HG02840 (cell line): Measurements from ENCODE around the gene CHL1.

ENCODE experiments used
- ATAC-seq: cut with Tn5 transposase; IDR thresholded peaks from one replicate; pipeline ENCODE4 v1.9.1; 2021; ENCODE audit warnings: mild to moderate bottlenecking, moderate library complexity, moderate number of reproducible peaks; ENCODE audit not compliant: unreplicated experiment, low FRiP score

Gene CHL1

DNA sequence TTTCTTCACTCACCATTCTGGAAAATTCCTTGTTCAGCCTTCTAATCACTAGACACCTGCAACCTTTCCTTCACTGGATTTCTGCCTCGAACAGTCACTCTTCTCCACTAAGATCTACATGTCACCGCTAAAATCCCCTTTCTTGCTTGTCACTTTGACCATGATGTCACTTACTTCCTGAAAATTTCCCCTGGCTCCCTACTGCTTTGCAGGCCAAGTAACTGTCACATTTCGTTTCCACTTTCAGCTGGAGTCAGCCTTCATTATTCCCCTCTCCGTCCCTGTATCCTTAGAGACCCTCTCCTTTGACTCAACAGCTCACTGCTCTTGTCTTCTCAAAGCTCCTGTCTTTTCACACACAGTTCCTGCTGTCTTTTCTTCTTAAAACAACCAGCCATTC lies 15.9 kb downstream of the CHL1 start:
- ATAC-seq, result peak; percentile 83

DNA sequence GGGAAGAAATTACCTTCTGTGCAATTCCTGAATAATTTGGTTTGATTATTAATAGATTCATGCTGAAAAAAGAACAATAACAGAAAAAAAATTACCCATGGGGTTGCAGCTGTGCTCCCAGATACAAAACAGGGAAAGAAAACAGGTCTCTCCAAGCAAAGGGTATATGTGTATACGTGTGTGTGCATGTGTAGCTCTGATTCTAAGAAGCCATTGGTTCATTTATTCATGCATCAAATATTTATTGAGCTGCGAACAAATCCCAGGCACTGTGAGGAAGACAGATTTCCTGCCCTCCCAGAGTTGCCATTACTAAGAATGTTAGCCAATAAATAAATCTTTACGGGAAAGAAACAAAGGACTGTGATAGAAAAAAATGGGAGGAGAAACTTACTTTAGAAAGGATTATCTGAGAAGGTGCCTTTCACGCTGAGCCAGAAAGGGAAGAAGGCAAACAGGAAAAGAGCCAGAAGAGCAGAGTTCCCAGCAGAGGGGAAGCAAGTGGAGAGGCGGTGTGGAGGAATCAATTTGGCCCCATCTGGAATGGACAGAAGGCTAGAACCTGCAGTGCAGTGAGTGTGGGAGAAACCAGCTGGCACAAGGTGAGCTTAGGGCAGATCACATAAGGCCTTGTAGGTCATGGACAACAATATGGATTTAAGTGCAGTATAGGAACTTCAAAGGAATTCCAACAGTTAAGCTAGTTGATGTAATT lies 20.7 kb downstream of the CHL1 start:
- no peak for ATAC-seq

DNA sequence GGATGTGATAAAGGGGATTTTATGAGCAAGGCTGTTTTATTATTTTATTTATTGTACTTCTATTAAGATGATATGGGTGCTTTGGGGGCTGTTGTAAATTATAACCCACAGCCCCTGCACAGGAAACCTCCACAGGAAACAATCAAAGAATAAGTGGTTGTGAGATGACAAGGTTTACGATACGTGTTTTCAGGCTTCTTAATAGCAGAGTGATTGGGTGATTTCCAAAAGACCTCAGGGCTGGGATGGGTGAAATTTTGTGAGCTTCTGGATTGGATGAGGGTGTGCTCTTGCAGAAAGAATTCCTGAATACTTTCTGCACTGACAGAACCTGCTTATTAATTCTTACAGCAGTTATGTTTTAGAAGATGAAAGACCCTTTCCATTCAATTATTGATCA lies 21.4 kb downstream of the CHL1 start:
- ATAC-seq, result no peak

DNA sequence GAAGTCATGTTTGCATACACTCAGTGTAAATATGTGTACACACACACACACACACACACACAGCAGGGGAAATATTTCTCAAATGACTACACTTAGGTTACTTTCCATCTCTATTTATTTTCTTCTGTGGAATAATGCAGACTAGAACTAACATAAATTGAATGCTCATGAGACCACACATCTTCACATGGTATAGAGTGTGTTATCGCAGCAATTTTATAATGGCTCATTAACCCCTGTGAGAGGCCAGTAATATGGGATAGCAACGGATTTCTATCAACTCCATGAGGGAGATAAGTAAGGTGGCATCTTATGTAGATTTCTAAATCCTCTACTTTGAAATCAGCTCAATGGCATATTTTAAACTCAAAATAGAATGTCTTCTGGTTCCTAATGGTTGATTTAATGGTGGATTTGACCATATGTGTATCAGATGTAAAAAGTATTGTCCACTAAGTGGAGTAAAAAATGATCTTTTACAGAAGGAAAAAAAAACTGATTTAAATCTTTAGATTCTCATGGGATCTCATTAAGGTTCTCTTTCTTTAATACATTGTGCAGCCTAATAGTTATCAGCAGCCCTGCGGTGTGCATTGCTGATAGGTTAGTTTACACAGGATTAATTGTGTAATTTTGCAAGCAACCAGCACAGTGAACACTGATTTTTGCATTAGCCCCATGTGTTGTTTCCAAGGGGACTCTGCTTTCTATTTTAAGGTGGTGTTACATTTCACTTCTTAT lies 32.0 kb downstream of the CHL1 start:
- ATAC-seq, result no peak

DNA sequence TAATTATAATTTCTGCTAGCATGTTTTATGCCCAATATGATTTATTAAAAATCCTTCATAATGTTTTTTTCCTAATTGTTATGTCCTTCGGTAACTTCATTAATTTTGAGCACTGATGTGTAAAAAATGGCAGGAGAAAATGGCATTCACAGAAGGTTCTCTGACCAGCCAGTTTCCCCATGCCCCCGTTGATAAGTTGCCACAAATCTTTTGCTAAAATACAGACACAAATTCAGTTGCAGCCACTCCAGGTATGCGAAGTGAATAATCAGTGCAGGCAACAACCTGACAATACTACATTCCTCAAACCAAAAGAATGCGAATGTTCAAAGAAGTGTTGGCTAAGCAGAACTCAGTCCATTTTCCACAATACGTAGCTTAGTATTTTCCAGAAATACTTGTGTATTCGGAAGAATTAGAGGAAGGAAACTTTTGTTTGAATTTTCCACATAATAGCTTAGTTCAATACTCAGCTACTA lies 32.7 kb downstream of the CHL1 start:
- ATAC-seq, result no peak

DNA sequence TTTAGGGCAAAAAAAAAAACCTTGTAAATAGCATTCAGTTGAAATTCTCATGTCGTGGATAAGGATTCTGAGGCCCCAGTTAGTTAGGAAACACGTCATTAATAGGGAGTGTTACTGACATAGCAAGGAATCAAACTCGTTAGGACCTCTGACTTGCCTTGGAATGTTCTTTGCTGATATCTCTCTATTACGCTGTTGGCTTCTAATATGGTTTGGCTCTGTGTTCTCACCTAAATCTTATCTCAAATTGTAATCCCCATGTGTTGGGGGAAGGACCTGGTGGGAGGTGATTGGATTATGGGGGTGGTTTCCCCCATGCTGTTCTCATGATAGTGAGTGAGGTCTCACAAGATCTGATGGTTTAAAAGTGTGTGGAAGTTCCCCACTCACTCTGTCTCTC lies 40.3 kb downstream of the CHL1 start:
- no peak for ATAC-seq

DNA sequence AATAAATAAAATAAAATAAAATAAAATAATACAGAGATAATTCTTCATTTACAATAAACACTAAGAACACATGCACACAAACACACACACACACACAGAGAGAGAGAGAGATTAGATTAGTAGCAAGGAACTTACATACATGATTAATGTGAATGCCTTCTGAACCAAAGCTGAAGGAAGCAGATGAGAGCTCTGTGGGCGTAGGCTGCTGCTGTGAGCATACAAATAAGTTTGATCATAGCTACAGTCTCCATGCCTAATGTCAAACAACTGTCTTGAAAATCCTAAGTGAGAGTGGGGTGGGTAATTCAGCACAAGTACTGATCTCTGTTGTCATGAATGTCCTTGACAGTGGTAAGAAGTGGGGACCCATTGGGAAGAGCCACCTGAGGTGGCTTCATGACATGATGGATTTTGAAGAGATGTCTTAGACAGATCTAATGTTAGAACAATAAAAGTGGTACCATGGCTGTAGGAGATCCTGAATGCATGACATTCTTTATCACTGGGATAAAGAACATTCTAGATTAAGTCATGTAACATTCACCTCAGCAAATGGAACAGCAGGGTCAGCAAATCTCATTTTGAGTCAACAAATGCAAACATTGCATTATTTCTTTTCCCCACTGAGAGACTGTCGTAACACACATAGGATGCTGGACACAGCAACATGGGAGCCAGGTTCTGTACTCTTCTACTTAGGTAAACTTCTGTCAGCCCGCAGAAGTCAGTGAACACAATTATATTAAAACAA lies 46.2 kb downstream of the CHL1 start:
- no peak for ATAC-seq

DNA sequence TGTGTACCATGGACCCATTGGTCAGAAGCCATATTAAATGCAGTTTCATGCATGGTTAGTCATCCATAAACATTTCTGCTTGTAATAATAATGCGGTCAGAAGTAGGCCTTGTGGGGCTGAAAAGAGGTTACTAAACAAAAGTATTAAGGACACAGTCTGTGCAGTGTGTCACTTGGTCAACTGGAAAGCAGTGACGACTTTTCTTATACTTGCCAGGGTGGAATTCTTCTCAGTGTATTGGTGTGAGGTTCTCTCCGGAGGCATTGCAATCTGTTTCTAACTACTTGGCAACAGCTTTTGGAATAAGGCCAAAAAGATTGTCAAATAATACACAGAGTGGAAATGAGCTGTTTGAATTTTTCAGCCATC lies 46.8 kb downstream of the CHL1 start:
- ATAC-seq, result no peak

DNA sequence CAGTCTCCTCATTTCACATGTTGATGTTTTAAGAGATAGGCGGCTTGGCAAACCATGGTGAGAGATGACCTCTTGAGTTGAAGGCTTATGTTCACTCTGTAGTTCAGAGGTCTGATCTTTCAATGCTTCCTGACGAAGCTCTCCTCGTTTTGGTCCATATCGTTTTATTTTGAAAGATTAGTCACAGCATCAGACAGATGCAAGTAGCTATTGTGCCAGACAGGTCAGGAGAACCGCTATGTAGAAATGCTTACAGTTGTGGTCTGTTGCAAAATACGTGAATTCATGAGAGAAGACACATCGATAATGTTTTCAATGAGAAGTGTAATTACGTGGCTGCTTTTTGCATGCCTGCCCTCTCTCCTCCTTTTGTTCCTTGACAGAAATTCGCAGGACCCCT lies 47.5 kb downstream of the CHL1 start:
- no peak for ATAC-seq

DNA sequence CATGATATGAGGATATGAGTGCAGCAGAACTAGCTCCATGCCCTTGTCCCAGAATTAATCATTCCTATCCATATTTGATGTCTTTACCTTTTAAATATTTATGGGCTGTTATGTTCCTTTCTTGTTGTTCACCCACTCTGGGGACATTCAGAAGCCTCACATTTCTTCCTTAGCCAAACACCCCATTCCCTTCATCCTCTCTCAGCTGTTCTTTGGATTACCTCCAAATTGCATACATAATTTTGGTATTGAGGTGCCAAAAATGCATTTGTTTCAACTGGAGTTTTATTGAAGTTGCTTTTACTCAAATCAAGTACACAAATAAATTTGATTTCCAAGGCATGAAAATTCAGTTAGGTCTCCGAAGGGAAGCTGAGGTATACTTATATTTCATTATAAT lies 51.4 kb downstream of the CHL1 start:
- no peak for ATAC-seq

DNA sequence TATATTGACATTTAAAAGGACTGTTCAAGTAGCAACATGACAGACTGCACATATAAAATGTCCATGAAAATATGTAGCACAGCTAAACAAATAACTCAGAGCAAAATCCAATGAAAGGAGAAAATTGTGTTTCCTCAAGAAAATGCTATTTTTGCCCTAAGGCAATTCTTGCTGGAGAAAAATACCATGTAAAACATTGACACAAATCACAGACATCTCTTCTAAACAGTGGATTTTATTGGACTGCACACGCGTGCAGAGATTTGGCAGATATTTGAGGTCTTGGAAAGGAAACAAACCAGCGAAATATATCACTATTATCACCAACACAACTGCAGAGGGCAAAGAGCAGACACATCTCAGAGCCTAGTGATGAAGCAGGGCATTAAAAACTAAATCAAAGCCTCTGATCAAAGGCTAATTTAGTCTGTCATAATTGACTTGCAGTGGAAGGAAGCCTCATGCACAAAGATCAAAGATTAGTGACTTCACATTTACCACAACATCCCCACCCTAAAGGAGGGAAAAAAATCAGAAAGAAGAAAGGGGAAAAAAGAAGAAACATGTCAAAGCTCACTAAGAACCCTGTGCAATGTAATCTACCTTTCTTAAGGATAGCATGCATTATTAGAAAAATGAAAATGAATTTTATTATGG lies 52.4 kb downstream of the CHL1 start:
- no peak for ATAC-seq

DNA sequence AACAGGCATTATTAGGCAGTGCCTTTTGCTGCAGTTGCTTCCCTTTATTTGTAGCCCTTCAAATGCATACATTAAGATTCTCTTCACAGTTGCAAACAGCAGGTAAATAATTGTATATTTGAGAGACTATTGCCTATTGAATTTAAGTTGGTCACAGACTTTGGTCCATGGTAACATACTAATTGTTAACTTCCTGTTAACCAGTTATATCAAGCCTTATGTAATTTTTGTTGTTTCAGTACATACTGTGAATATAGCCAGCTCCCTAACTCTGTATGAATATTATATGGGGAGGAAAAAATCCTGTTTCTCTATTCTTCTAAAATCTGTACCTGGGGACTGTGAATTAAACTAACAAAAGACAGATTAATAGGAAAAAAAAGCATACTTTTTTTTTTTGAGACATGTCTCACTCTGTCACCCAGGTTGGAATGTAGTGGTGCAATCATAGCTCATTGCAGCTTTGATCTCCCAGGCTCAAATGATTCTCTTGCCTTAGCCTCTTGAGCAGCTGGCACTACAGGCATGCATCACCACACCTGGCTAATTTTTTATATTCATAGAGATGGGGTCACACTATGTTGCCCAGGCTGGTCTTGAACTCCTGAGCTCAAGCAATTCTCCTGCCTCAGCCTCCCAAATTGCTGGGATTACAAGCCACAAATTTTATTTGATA lies 53.2 kb downstream of the CHL1 start:
- no peak for ATAC-seq

DNA sequence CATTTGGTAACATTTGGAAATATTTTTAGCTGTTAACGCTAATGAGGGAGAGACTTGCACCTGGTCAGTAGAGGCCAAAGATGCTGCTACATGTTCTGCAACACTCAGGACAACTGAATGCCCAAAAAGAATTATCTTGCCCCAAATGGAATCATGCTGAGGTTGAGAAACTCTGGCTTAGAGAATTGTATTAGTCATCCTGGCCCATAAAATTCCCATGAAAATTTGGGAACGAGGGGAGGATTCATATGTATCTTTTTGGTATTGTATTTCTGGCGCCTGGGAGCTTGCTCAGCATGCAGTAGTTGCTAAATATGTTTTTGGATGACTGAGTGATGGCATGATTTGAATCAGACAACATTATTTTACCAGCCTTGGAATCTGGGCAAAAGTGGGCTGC lies 59.9 kb downstream of the CHL1 start:
- no peak for ATAC-seq

DNA sequence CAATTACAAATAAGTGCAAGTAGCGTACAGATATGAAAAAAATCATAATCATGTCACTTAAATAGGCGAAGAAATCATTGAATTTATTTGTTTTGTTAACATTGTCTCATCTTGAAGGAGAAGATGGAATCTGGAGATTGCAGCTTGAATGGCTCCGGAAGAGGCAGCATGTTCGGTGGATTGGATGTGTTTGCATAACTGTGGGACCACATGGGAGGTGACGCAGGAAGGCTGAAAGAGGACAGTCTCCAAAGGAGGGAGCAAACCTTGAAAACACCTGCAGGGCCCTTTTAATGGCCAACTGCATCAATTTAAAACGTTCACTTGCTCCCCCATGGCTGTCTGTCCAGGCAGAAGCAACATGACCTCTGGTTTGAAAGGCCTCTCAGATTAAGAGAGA lies 61.3 kb downstream of the CHL1 start:
- ATAC-seq, result no peak

DNA sequence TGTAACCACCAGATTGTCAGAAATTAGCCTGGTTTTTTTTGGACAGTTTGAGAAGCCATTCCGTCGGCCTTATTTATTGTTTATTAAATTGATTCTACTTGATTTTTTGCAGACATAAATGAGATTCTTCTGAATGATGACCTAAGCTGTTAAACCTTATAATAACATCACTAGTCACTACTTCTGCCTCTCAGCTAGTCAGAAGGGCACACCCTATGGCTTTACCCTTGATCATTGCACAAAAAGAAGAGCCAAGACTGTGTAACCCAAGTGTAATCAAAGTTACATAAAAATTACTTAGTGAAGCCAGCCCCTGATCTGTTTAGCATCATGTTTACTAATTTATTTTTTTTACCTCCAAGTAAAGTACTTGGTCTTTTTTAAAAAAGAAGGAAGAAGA lies 64.3 kb downstream of the CHL1 start:
- no peak for ATAC-seq

DNA sequence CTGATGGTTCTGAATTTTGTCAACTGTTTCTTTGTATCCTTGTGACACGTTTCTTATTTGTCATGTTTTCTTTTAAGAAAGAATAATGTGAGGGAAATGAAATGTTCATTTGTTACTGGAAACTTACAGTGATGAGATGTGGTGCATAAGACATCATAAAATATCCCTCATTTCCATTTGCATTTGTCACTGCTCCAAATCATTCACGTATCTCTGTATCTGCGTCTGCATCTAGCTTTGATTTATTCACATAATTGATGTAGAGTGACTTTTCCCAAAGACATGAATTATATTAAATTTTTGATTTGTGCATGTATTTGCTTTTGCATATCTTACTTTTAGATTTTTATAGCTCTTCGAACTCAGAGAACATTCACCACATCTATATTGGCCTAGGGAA lies 66.8 kb downstream of the CHL1 start:
- no peak for ATAC-seq

DNA sequence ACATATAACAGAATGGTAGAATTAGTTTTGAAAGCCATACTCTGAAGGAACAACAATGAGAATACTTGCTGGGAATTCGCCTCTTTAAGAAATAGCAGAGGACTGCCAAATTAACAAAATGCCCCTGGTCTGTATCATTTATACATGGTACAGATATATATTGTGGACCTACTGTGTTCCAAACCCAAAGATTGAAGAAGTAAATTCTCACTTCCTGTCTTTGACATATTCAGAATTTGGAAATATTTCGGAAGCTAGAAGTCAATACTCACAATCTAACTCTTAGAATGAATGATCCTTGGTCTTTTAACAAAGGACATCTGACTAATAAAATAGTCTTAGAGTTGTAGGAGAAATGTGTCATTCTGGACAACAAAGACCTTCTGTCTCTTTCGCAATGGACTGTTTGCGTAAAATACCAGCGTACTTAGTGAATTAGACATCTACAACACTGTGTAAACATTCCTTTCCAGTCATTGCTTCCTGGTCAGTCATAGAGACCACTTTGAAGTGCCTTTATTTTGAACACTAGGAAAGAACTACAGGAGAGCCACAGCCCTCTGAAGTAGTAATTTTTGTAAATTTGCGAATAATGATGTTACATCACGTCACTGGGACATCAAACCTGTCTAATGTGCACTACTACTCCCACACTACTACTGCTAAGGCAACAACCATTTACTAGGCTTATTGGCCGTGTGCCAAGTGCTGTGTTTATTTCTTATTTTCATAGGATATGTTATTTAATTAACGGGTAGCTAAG lies 68.0 kb downstream of the CHL1 start:
- no peak for ATAC-seq

DNA sequence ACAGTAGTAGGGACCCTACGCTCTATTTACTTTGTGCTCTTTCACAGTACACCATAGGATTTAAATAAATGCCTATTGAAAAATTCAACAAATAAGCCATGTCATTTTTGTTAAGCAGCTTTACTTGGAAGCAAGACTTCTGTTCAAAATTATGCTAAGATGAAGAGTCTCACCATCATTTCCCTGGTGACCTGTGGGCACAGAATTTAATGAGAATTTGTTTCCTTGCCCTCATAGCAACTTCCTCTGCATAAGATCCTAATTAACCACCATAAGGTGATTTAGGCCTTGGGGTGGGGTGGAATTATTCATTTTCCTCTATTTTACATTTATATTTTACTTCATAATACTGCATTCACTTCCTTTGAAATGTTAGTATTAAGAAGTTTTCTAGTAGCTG lies 70.5 kb downstream of the CHL1 start:
- no peak for ATAC-seq

DNA sequence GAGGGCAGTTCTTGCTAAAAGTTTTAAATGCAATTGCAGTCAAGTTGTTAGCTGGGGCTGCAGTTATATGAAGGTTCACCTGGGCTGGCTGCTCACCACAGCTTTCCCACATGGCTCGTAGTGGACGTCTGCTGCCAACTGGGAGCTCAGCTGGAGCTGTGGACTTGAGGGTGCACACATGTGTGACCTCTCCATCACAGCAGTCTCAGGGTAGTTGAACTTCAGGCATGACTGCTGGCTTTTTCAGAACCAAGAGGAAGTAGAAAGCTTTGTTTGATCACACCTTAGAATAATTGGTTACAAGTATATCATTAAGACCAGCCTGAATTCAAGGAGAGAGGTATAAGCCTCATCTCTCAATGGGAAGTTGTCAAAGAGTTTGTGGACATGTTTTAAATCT lies 74.1 kb downstream of the CHL1 start:
- no peak for ATAC-seq

DNA sequence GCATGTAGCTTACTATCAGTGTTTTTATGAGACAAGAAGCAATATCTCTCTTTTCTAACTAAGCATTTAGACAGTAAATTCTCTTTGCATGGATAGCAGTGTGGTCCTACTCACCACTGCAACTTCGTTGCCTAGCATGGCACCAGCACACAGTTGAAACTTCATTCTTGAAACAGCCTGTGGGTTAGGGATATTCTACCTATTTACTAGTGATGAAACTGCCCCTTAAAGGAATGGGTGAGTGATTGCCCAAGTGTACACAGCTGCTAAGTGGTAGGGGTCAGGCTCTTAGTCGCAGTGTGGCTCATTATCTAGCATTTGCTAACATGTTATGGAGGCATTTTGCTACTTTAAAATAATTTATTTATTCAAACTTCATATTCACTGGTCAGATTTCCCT lies 78.4 kb downstream of the CHL1 start:
- no peak for ATAC-seq
